HEK293 (cell line): ENCODE data around the gene FOXN1.
A peak's percentile ranks its signal among the peaks of the same experiment; 100 is the strongest.

Source experiments
- CTCF ChIA-PET: fragments of 350-600 bp; formaldehyde crosslinking; extraction: SDS; loops from one replicate; lab custom pipeline; 2021; ENCODE audit warnings: antibody characterized with exemption; lab: Yijun Ruan, JAX
- POLR2A ChIA-PET: fragments of 300-600 bp; formaldehyde crosslinking; extraction: SDS; loops from one replicate; lab custom pipeline; 2020; ENCODE audit warnings: antibody characterized with exemption, inconsistent platforms; lab: Yijun Ruan, JAX
- H3K27ac ChIP-seq: fragments of 200-500 bp; sonication (Bioruptor generic); 2 replicates; pipeline ENCODE4 v1.5.1; 2014; ENCODE audit warnings: low read depth, low read length, control low read depth, inconsistent platforms; ENCODE audit errors: extremely low read depth
- H3K36me3 ChIP-seq, 2 experiments: fragments of 200-500 bp in 1 of 2; sonication (Bioruptor generic) in 1 of 2; 1 replicate in 1 of 2; 2 replicates in 1 of 2; pipeline ENCODE4 v1.5.1; 2014 to 2017; ENCODE audit warnings: inconsistent platforms in 2 of 2, low read length in 2 of 2; ENCODE audit not compliant: control insufficient read depth in 2 of 2, insufficient read depth in 1 of 2
- H3K4me1 ChIP-seq: fragments of 200-500 bp; sonication (Bioruptor generic); 2 replicates; pipeline ENCODE4 v1.5.1; 2014; ENCODE audit warnings: mild to moderate bottlenecking, low read length, inconsistent platforms; ENCODE audit not compliant: control insufficient read depth, insufficient read depth
- H3K4me3 ChIP-seq: 2 replicates; pipeline ENCODE4 v1.5.1; 2011; ENCODE audit warnings: low read depth, mild to moderate bottlenecking, control low read depth, low read length, moderate library complexity
- H3K9me3 ChIP-seq: fragments of 200-500 bp; sonication (Bioruptor generic); 2 replicates; pipeline ENCODE4 v1.5.1; 2014; ENCODE audit warnings: low read depth, low read length, inconsistent platforms; ENCODE audit not compliant: control insufficient read depth, insufficient read depth
- FEZF1 ChIP-seq: fragments of 450-650 bp; formaldehyde crosslinking; IDR thresholded peaks from 2 replicates; pipeline ENCODE4 v1.5.1; 2016; ENCODE audit warnings: missing biosample characterization, missing genetic modification characterization
- HOXC10 ChIP-seq: sonication (generic); formaldehyde crosslinking; IDR thresholded peaks from 2 replicates; pipeline ENCODE4 v1.8.1; 2023; ENCODE audit warnings: mild to moderate bottlenecking, missing genetic modification reagents
- KLF16 ChIP-seq: fragments of 450-650 bp; formaldehyde crosslinking; IDR thresholded peaks from 2 replicates; pipeline ENCODE4 v1.5.1; 2017; ENCODE audit warnings: missing biosample characterization, missing genetic modification characterization
- OVOL3 ChIP-seq: fragments of 450-650 bp; formaldehyde crosslinking; IDR thresholded peaks from 2 replicates; pipeline ENCODE4 v1.5.1; 2016; ENCODE audit warnings: missing biosample characterization, missing genetic modification characterization
- PRDM1 ChIP-seq: fragments of 450-650 bp; formaldehyde crosslinking; IDR thresholded peaks from 2 replicates; pipeline ENCODE4; 2016; ENCODE audit warnings: missing biosample characterization, missing genetic modification characterization
- ZBTB17 ChIP-seq: fragments of 450-650 bp; formaldehyde crosslinking; IDR thresholded peaks from 2 replicates; pipeline ENCODE4 v1.5.1; 2016; ENCODE audit warnings: missing biosample characterization, missing genetic modification characterization
- ZEB2 ChIP-seq: fragments of 450-650 bp; formaldehyde crosslinking; IDR thresholded peaks from 2 replicates; pipeline ENCODE4 v1.5.1; 2016; ENCODE audit warnings: missing biosample characterization, missing genetic modification characterization
- ZNF121 ChIP-seq: fragments of 450-650 bp; formaldehyde crosslinking; IDR thresholded peaks from 2 replicates; pipeline ENCODE4 v1.5.1; 2016; ENCODE audit warnings: missing biosample characterization, missing genetic modification characterization
- ZNF16 ChIP-seq: fragments of 450-650 bp; formaldehyde crosslinking; IDR thresholded peaks from 2 replicates; pipeline ENCODE4 v1.5.1; 2016; ENCODE audit warnings: low read depth, missing biosample characterization, missing genetic modification characterization
- ZNF175 ChIP-seq: fragments of 450-650 bp; formaldehyde crosslinking; IDR thresholded peaks from 2 replicates; pipeline ENCODE4 v1.5.1; 2016; ENCODE audit warnings: missing biosample characterization, missing genetic modification characterization
- ZNF214 ChIP-seq: fragments of 450-650 bp; formaldehyde crosslinking; IDR thresholded peaks from 2 replicates; pipeline ENCODE4 v1.5.1; 2017; ENCODE audit warnings: missing biosample characterization, mild to moderate bottlenecking, missing genetic modification characterization, borderline replicate concordance
- ZNF350 ChIP-seq: fragments of 450-650 bp; formaldehyde crosslinking; IDR thresholded peaks from 2 replicates; pipeline ENCODE4 v1.5.0; 2017; ENCODE audit warnings: missing biosample characterization, mild to moderate bottlenecking, missing genetic modification characterization
- ZNF37A ChIP-seq: fragments of 450-650 bp; IDR thresholded peaks from 2 replicates; pipeline ENCODE4 v1.5.1; 2018; ENCODE audit warnings: missing biosample characterization, missing genetic modification characterization
- ZNF473 ChIP-seq: fragments of 450-650 bp; formaldehyde crosslinking; IDR thresholded peaks from 2 replicates; pipeline ENCODE4 v1.5.1; 2017; ENCODE audit warnings: missing biosample characterization, missing genetic modification characterization
- ZNF514 ChIP-seq: fragments of 450-650 bp; formaldehyde crosslinking; IDR thresholded peaks from 2 replicates; pipeline ENCODE4 v1.5.1; 2016; ENCODE audit warnings: missing biosample characterization, missing genetic modification characterization
- ZNF530 ChIP-seq: fragments of 450-650 bp; formaldehyde crosslinking; IDR thresholded peaks from 2 replicates; pipeline ENCODE4 v1.5.1; 2016; ENCODE audit warnings: low read depth, missing biosample characterization, missing genetic modification characterization
- ZNF555 ChIP-seq: fragments of 450-650 bp; formaldehyde crosslinking; conservative IDR thresholded peaks from 2 replicates; pipeline ENCODE4 v1.5.1; 2017; ENCODE audit warnings: missing biosample characterization, mild to moderate bottlenecking, missing genetic modification characterization, inconsistent platforms
- ZNF791 ChIP-seq: fragments of 450-650 bp; formaldehyde crosslinking; IDR thresholded peaks from 2 replicates; pipeline ENCODE4 v1.5.1; 2016; ENCODE audit warnings: missing biosample characterization, missing genetic modification characterization
- TF ChIP-seq, protein P1 (sequence below): fragments of 450-650 bp; formaldehyde crosslinking; IDR thresholded peaks from 2 replicates; pipeline ENCODE4 v1.5.1; 2016; ENCODE audit warnings: missing biosample characterization, missing genetic modification characterization
- TF ChIP-seq, protein P2 (sequence below): IDR thresholded peaks from 2 replicates; pipeline ENCODE4 v1.6.1; 2011; ENCODE audit warnings: mild to moderate bottlenecking, low read depth, low read length, borderline replicate concordance
- TF ChIP-seq, protein P3 (sequence below): fragments of 450-650 bp; IDR thresholded peaks from 2 replicates; pipeline ENCODE4 v1.5.1; 2018; ENCODE audit warnings: missing biosample characterization, mild to moderate bottlenecking, missing genetic modification characterization
- TF ChIP-seq, protein P4 (sequence below): fragments of 450-650 bp; formaldehyde crosslinking; IDR thresholded peaks from 2 replicates; pipeline ENCODE4 v1.5.1; 2016; ENCODE audit warnings: missing biosample characterization, missing genetic modification characterization, low read depth

Gene FOXN1

DNA sequence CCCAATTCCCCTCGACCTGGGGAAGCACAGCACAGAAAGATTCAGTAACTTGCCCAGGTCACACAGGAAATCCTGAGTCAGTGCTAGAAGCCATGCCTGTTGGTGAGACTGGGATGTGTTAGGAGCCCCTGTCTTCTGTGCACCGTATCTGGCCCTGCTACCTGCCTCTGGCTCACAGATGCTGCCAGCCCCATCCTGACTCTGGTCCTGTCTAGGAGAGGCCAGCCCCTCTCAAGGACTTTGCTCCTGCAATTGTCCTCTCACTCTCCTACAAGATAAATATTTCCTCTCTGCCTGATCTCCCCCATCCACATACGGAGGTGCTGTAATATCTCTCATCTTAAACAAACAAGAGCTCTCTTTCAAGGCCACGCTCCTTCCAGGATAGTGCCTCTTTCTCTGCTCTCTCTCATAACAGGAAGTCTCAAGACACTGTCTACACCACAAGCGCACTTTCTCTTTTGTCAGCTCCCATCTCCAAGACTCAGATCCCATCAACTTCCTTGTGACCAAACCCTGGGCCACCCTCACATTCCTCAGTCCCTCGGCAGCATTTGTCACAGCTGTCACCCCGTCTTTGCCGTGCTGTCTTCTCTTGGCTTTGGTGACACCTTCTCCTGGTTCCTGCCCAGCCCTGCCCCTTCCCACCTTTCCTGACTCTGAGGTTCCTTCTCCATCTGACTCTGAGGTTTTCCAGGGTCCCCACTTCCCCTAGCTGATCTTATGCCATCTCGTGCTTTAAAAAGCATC is 30.8 kb upstream of the FOXN1 start:
- H3K4me3 ChIP-seq = no peak overlapping the region
- H3K4me1 ChIP-seq = 0 out of 2 replicates have a peak, but pooled peaks cover 2% of the 10 kb centered on the region
- ChIA-PET CTCF (interaction anchor here (0.5 kb wide), 1 partner anchor 66 kb away, joined by 5 read pairs; no protein-coding TSS in a partner anchor), POLR2A (no interaction called here)
- H3K36me3 ChIP-seq = no peaks in the 10 kb centered on the region
- TF ChIP-seq ZBTB17 (tag by site-specific recombination) (0 out of 2 replicates have a peak, but pooled peaks have one; percentile 18), ZNF16 (tag by site-specific recombination) (no peak), ZNF473 (tag by site-specific recombination) (no peak), PRDM1 (tag by site-specific recombination) (0 out of 2 replicates have a peak, but pooled peaks have one; percentile 17)
- no peaks in the 10 kb centered on the region for H3K9me3 ChIP-seq
- H3K27ac ChIP-seq = no peak overlapping the region

DNA sequence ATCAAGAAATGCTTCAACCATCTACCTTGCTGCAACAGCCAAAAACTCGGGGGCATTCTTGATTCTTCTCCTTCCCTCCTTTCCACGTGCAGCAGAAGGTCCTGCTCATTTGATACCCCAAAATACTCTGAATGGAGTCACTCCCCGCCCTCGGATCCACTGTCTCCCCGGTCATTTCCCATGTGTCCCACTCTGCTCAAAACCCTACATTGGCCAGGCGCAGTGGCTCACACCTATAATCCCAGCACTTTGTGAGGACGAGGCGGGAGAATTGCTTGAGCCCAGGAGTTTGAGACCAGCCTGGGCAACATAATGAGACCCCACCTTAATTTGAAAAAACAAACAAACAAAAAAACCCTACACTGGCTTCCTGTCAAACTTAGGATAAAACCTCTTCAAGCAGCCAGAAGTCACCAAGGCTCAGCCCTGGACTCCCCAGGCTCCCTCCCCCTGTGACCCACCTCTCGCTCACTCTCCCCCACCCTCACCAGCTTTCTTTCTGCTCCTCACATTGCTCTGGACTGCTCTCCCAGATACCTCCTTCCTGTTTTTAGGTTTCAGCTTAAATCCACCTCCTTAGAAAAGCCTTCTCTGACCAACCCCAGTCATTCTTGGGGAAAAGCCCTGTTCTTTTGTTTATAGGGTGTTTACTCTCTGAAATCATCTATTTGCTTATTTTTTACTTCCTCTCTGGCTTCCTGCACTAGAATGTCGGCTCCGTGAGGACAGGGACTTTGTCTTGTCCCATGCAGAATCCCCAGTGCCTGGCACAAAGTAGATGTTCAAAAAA is 29.9 kb upstream of the FOXN1 start:
- Histone ChIP-seq H3K27ac (no peak overlapping the region), H3K4me1 (0 out of 2 replicates have a peak, but pooled peaks cover 2% of the 10 kb centered on the region), H3K36me3 (no peaks in the 10 kb centered on the region), H3K9me3 (no peaks in the 10 kb centered on the region), H3K4me3 (no peak overlapping the region)
- TF ChIP-seq ZNF37A (tag by site-specific recombination) = no peak
- no peak for TF ChIP-seq HOXC10 (CRISPR knock-in tag)
- TF ChIP-seq OVOL3 (tag by site-specific recombination) = no peak
- no peak for TF ChIP-seq ZNF121 (tag by site-specific recombination)
- TF ChIP-seq ZNF530 (tag by site-specific recombination) = no peak
- TF ChIP-seq FEZF1 = no peak
- no peak for TF ChIP-seq ZNF350
- TF ChIP-seq ZNF555 (tag by site-specific recombination) = no peak
- TF ChIP-seq, protein P1, sequence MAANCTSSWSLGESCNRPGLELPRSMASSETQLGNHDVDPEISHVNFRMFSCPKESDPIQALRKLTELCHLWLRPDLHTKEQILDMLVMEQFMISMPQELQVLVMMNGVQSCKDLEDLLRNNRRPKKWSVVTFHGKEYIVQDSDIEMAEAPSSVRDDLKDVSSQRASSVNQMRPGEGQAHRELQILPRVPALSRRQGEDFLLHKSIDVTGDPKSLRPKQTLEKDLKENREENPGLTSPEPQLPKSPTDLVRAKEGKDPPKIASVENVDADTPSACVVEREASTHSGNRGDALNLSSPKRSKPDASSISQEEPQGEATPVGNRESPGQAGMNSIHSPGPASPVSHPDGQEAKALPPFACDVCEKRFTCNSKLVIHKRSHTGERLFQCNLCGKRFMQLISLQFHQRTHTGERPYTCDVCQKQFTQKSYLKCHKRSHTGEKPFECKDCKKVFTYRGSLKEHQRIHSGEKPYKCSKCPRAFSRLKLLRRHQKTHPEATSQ (tag by site-specific recombination) = no peak
- TF ChIP-seq, protein P2, sequence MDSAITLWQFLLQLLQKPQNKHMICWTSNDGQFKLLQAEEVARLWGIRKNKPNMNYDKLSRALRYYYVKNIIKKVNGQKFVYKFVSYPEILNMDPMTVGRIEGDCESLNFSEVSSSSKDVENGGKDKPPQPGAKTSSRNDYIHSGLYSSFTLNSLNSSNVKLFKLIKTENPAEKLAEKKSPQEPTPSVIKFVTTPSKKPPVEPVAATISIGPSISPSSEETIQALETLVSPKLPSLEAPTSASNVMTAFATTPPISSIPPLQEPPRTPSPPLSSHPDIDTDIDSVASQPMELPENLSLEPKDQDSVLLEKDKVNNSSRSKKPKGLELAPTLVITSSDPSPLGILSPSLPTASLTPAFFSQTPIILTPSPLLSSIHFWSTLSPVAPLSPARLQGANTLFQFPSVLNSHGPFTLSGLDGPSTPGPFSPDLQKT = no peak
- TF ChIP-seq, protein P3, sequence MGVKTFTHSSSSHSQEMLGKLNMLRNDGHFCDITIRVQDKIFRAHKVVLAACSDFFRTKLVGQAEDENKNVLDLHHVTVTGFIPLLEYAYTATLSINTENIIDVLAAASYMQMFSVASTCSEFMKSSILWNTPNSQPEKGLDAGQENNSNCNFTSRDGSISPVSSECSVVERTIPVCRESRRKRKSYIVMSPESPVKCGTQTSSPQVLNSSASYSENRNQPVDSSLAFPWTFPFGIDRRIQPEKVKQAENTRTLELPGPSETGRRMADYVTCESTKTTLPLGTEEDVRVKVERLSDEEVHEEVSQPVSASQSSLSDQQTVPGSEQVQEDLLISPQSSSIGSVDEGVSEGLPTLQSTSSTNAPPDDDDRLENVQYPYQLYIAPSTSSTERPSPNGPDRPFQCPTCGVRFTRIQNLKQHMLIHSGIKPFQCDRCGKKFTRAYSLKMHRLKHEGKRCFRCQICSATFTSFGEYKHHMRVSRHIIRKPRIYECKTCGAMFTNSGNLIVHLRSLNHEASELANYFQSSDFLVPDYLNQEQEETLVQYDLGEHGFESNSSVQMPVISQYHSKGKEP = no peak
- no peak for TF ChIP-seq ZEB2 (tag by site-specific recombination)
- no peak for TF ChIP-seq ZNF175
- no peak for TF ChIP-seq KLF16
- no peak for TF ChIP-seq ZNF514 (tag by site-specific recombination)
- TF ChIP-seq ZNF791 (tag by site-specific recombination) = no peak
- no peak for TF ChIP-seq ZNF214 (tag by site-specific recombination)
- TF ChIP-seq, protein P4, sequence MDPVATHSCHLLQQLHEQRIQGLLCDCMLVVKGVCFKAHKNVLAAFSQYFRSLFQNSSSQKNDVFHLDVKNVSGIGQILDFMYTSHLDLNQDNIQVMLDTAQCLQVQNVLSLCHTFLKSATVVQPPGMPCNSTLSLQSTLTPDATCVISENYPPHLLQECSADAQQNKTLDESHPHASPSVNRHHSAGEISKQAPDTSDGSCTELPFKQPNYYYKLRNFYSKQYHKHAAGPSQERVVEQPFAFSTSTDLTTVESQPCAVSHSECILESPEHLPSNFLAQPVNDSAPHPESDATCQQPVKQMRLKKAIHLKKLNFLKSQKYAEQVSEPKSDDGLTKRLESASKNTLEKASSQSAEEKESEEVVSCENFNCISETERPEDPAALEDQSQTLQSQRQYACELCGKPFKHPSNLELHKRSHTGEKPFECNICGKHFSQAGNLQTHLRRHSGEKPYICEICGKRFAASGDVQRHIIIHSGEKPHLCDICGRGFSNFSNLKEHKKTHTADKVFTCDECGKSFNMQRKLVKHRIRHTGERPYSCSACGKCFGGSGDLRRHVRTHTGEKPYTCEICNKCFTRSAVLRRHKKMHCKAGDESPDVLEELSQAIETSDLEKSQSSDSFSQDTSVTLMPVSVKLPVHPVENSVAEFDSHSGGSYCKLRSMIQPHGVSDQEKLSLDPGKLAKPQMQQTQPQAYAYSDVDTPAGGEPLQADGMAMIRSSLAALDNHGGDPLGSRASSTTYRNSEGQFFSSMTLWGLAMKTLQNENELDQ (tag by site-specific recombination) = no peak
- ChIA-PET CTCF (interaction anchor here (0.5 kb wide), 1 partner anchor 65 kb away, joined by 5 read pairs; no protein-coding TSS in a partner anchor), POLR2A (interaction anchor here (0.7 kb wide), 2 partner anchors 27 to 671 kb away, joined by 3 to 9 read pairs; no protein-coding TSS in a partner anchor)
